Hematopoietic multipotent progenitor cell treated with erythropoietin and hydrocortisone succinate and interleukin-3 and kit ligand, for 15 days (in vitro differentiated cells): Measurements from ENCODE around the gene MRE11.
A peak's percentile ranks its signal among the peaks of the same experiment; 100 is the strongest.

Source experiments
- DNase-seq: peaks from one replicate; pipeline ENCODE4 v3.0.0-alpha.2; 2015; ENCODE audit warnings: low spot score

Gene MRE11

GRCh38 chr11:94493281-94494125 is at the start of gene MRE11, which contains the start of gene ANKRD49:
Gene MRE11, minus strand, starts transcription at chr11:94493844. Its CDS starts 1,043 bp downstream, at chr11:94492801.
Gene ANKRD49, plus strand, starts transcription at chr11:94493984. Its CDS starts 2,710 bp downstream, at chr11:94496694.
- peak; percentile 98 for DNase-seq

GRCh38 chr11:94539420-94539819 is 45.8 kb upstream of the MRE11 start:
- DNase-seq = no peak

- no peak for DNase-seq
Observed at GRCh38 chr11:94537031-94537600, 43.5 kb upstream of the MRE11 start.

GRCh38 chr11:94536386-94536785 is 42.7 kb upstream of the MRE11 start:
- DNase-seq = no peak

- DNase-seq = no peak
Observed at GRCh38 chr11:94533696-94534630, 40.3 kb upstream of the MRE11 start.

- DNase-seq = no peak
Observed at GRCh38 chr11:94533206-94533605, 39.6 kb upstream of the MRE11 start.

GRCh38 chr11:94532211-94532610 is 38.6 kb upstream of the MRE11 start:
- no peak for DNase-seq

GRCh38 chr11:94528551-94528950 is 34.9 kb upstream of the MRE11 start:
- DNase-seq = no peak

- DNase-seq = no peak
Observed at GRCh38 chr11:94526645-94527438, 33.2 kb upstream of the MRE11 start.

- no peak for DNase-seq
Observed at GRCh38 chr11:94525546-94526324, 32.1 kb upstream of the MRE11 start.

- DNase-seq = no peak
Observed at GRCh38 chr11:94524341-94524740, 30.7 kb upstream of the MRE11 start.

- no peak for DNase-seq
Observed at GRCh38 chr11:94521684-94522083, 28.0 kb upstream of the MRE11 start.

GRCh38 chr11:94519478-94520084 is 25.9 kb upstream of the MRE11 start:
- peak; percentile 39 for DNase-seq

GRCh38 chr11:94518300-94518699 is 24.7 kb upstream of the MRE11 start:
- no peak for DNase-seq

- no peak for DNase-seq
Observed at GRCh38 chr11:94516725-94517124, 23.1 kb upstream of the MRE11 start.

GRCh38 chr11:94515398-94515797 is 21.8 kb upstream of the MRE11 start:
- DNase-seq = no peak

GRCh38 chr11:94513091-94513490 is 19.4 kb upstream of the MRE11 start:
- DNase-seq = no peak

- DNase-seq = no peak
Observed at GRCh38 chr11:94511932-94512781, 18.5 kb upstream of the MRE11 start, which contains the start of gene C11orf97. Gene C11orf97, plus strand, starts transcription at chr11:94512461. Its CDS starts 68 bp downstream, at chr11:94512529.

- DNase-seq = no peak
Observed at GRCh38 chr11:94507485-94507884, 13.8 kb upstream of the MRE11 start.
